Measurements from ENCODE around the gene HAPLN3.

DNA sequence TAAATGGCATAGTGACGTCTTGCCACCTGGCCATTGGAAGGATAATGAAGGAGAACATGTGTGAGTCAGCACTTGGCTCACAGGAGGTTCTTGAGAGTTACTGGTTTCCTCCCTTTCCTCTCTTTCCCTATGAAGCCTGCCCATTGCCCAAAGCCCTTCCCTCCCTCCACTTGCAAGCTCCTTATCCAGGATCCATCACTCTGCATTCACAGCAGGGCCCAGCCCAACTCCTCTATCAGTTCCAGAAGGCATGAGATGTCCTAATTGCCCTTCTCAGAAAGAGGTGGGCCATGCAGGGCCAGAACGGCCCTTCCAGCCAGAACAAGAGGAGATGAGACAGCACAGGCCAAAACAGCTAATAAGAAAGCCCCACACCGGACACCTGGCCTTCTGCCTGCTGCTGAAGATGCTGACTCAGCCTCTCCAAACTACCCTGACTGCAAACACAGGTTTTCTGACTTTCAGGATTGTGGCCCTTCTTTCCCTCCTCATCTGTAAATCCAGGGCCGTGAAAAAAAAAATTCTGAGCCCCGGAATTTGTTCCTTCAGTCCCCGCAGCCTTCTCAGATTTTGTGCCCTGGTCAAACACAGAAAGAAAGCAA lies 29.7 kb downstream of the HAPLN3 start:
- TF ChIP-seq POLR2A (IDR thresholded peaks at IDR 0.05): no peak
- TF ChIP-seq, protein P1, sequence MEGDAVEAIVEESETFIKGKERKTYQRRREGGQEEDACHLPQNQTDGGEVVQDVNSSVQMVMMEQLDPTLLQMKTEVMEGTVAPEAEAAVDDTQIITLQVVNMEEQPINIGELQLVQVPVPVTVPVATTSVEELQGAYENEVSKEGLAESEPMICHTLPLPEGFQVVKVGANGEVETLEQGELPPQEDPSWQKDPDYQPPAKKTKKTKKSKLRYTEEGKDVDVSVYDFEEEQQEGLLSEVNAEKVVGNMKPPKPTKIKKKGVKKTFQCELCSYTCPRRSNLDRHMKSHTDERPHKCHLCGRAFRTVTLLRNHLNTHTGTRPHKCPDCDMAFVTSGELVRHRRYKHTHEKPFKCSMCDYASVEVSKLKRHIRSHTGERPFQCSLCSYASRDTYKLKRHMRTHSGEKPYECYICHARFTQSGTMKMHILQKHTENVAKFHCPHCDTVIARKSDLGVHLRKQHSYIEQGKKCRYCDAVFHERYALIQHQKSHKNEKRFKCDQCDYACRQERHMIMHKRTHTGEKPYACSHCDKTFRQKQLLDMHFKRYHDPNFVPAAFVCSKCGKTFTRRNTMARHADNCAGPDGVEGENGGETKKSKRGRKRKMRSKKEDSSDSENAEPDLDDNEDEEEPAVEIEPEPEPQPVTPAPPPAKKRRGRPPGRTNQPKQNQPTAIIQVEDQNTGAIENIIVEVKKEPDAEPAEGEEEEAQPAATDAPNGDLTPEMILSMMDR (IDR thresholded peaks at IDR 0.05): no peak
